Activated CD8-positive, alpha-beta T cell treated with anti-CD3 and anti-CD28 coated beads for 36 hours (primary cell): ENCODE results near the gene NDUFB2. TPM values are rescaled to one million over a fixed set of nuclear protein-coding genes. Genes with fewer than 3 reads are reported as not detected.
"Not testable (repeated sequence)": the region's sequence is repeated elsewhere in the genome, so short reads cannot be mapped to it uniquely, and the experiment has no call there.

Experiments
- ATAC-seq: fragments of 200-7000 bp; cut with Tn5 transposase; one replicate; pipeline ENCODE4 v1.10.0; 2021; ENCODE audit warnings: mild to moderate bottlenecking, moderate library complexity
- CTCF ChIA-PET: fragments of 350-600 bp; sonication (Branson Sonifier 250); formaldehyde crosslinking; loops from one replicate; lab custom pipeline; 2021; ENCODE audit warnings: antibody characterized with exemption; lab: Charles Lee
- POLR2A ChIA-PET: fragments of 350-600 bp; sonication (Branson Sonifier 250); formaldehyde crosslinking; loops from one replicate; lab custom pipeline; 2021; ENCODE audit warnings: antibody characterized with exemption; lab: Charles Lee
- DNase-seq: peaks from one replicate; pipeline ENCODE4 v3.0.0-alpha.2; 2020
- H3K27ac Mint-ChIP-seq: one replicate; pipeline ENCODE4 v1.8.0; 2021; ENCODE audit warnings: mild to moderate bottlenecking, mixed read lengths
- H3K27me3 Mint-ChIP-seq: one replicate; pipeline ENCODE4 v1.8.0; 2021; ENCODE audit warnings: mixed read lengths
- H3K36me3 Mint-ChIP-seq: one replicate; pipeline ENCODE4 v1.8.0; 2021; ENCODE audit warnings: low read depth, mixed read lengths
- H3K4me1 Mint-ChIP-seq: one replicate; pipeline ENCODE4 v1.8.0; 2021; ENCODE audit warnings: low read depth, mixed read lengths
- H3K4me3 Mint-ChIP-seq: one replicate; pipeline ENCODE4 v1.8.0; 2021; ENCODE audit warnings: mild to moderate bottlenecking, moderate library complexity, mixed read lengths
- H3K9me3 Mint-ChIP-seq: one replicate; pipeline ENCODE4 v1.8.0; 2021; ENCODE audit warnings: mixed read lengths
- CTCF ChIP-seq: fragments of 200-600 bp; IDR thresholded peaks from one replicate; pipeline ENCODE4 v1.8.0; 2022; ENCODE audit warnings: antibody characterized with exemption, mild to moderate bottlenecking
- intact Hi-C: fragments of 100-400 bp; cut with micrococcal nuclease; formaldehyde crosslinking; loops from one replicate; pipeline ENCODE4 v1.10.0; 2022
- total RNA-seq, 2 experiments: library from RNA; stranded (reverse); gene quantifications; one replicate each; pipeline ENCODE4 v1.2.3, GENCODE V29; 2021

NDUFB2 gene
- total RNA-seq, 2 experiments from 2014 or later = 159 to 177 TPM

- Mint-ChIP-seq H3K27ac (no peak overlapping the region), H3K27me3 (no peaks in the 10 kb centered on the region), H3K9me3 (no peaks in the 10 kb centered on the region), H3K4me1 (peaks cover 6% of the 10 kb centered on the region), H3K4me3 (no peak overlapping the region), H3K36me3 (no peaks in the 10 kb centered on the region)
- intact Hi-C loops = no loop called here
- ATAC-seq (no peak), DNase-seq (no peak)
- no peak for TF ChIP-seq CTCF
- POLR2A ChIA-PET = interaction anchor here (0.6 kb wide), 1 partner anchor 338 kb away, joined by 3 read pairs; no protein-coding TSS in a partner anchor
- CTCF ChIA-PET = interaction anchor here (0.9 to 2.7 kb wide), 2 partner anchors 15 to 150 kb away, joined by 5 to 19 read pairs; no protein-coding TSS in a partner anchor
These were observed 29.0 kb upstream of the NDUFB2 start for GRCh38 chr7:140667476-140667875.

DNA sequence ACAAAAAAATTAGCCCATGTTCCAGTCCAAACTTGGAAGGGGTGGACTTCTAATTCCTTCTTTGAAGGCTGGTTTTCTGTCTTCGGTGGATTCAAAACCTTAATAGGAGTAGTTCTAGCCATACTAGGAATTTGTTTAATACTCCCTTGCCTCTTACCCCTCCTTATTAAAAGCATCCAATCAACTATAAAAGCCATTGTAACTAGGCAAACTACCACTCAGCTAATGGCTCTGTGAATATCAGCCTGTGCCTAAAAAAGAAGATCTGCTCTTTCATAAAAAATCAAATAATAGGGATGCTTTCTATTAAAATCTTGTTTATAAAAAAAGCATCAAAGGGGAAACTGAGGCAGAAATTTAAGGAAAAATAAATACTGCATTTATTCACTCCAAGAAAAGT lies 27.9 kb upstream of the NDUFB2 start:
- intact Hi-C loops = no loop called here
- ChIA-PET POLR2A (interaction anchor here (1.3 kb wide), 1 partner anchor 28 kb away, joined by 3 read pairs; the partner anchor contains the start of gene NDUFB2), CTCF (interaction anchor here (0.7 to 2.7 kb wide), 4 partner anchors 12 to 152 kb away, joined by 3 to 19 read pairs (median 3); no protein-coding TSS in a partner anchor)
- Mint-ChIP-seq H3K4me1 (peaks cover 8% of the 10 kb centered on the region), H3K9me3 (no peaks in the 10 kb centered on the region), H3K27me3 (no peaks in the 10 kb centered on the region), H3K4me3 (no peak overlapping the region), H3K27ac (no peak overlapping the region), H3K36me3 (no peaks in the 10 kb centered on the region)
- no peak for ATAC-seq
- DNase-seq = no peak
- no peak for TF ChIP-seq CTCF

DNA sequence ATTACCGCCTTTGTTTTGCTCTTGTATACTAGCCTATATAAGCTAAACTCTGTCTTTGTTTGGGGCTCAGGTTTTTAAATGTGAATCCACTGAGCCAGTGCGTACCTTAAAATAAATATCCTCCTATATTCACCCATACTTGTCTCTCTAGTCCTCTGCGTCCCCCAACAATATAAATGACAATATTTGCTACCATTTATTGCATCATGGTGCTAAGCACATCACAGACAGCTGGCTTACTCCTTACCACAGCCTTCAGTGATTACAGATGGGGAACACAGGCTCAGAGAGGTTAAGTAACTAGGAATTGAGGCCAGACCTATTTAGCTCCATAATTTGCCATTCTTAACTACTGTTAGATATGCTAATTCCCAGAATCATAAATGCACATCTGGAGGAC lies 27.2 kb upstream of the NDUFB2 start:
- H3K27me3 Mint-ChIP-seq = no peaks in the 10 kb centered on the region
- H3K4me1 Mint-ChIP-seq = peaks cover 15% of the 10 kb centered on the region
- TF ChIP-seq CTCF = no peak
- POLR2A ChIA-PET = interaction anchor here (1.3 kb wide), 1 partner anchor 27 kb away, joined by 3 read pairs; the partner anchor contains the start of gene NDUFB2
- no peak overlapping the region for H3K27ac Mint-ChIP-seq
- intact Hi-C loops = no loop called here
- no peak for DNase-seq
- no peak overlapping the region for H3K4me3 Mint-ChIP-seq
- no peaks in the 10 kb centered on the region for H3K9me3 Mint-ChIP-seq
- ATAC-seq = no peak
- H3K36me3 Mint-ChIP-seq = no peaks in the 10 kb centered on the region
- CTCF ChIA-PET = interaction anchor here (0.9 to 2.7 kb wide), 4 partner anchors 9 to 153 kb away, joined by 3 to 19 read pairs (median 3); no protein-coding TSS in a partner anchor

DNA sequence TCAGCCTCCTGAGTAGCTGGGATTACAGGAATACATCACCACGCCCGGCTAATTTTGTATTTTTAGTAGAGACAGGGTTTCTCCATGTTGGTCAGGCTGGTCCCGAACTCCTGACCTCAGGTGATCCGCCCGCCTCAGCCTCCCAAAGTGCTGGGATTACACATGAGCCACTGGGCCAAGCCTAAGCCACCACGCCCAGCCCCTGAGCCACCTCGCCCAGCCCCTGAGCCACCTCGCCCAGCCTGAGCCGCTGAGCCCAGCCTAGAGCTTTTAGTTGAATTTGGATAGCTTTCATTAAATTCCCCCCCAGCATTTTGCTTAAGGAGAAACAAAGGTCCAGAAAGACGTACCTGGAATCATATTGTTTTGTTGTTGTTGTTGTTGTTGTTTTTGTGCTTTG lies 26.6 kb upstream of the NDUFB2 start:
- H3K36me3 Mint-ChIP-seq, DNase-seq, intact Hi-C loops, ATAC-seq, H3K4me3 Mint-ChIP-seq, H3K27ac Mint-ChIP-seq, H3K27me3 Mint-ChIP-seq, H3K9me3 Mint-ChIP-seq: not testable (repeated sequence)
- CTCF ChIA-PET = interaction anchor here (1.0 to 2.7 kb wide), 3 partner anchors 10 to 21 kb away, joined by 3 to 19 read pairs (median 3); no protein-coding TSS in a partner anchor
- peaks cover 20% of the 10 kb centered on the region for H3K4me1 Mint-ChIP-seq
- POLR2A ChIA-PET = interaction anchor here (1.3 kb wide), 1 partner anchor 27 kb away, joined by 3 read pairs; the partner anchor contains the start of gene NDUFB2

DNA sequence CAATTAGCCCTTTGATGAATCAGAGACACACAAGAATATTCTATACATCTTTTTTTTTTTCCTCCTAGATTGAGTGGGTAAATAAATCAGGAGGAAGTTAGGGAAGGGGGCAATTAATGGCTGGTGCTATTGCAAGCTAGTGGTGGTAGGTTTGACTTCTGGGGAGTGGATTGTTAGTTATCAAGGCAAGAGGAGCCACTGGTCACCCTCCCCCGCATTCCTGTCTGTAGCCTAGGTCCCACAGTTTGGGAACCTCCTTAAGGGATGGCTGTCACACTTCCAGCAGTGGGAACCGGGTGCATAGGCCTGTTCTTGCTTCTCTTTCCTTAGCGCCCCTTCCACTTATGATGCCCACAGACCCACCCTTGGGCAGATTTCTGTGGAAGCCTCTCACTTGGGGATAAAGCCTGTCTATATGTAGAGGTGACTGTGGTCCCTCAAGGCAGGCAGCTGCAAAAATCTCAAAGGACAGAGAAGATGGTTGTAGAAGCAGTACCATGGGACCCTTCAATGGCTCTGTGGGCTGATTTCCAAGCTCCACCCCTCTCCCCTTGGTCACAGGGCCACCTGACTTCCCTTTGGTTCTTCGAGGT lies 26.1 kb upstream of the NDUFB2 start:
- ChIA-PET CTCF (no interaction called here), POLR2A (no interaction called here)
- Mint-ChIP-seq H3K4me3 (no peak overlapping the region), H3K4me1 (peaks cover 24% of the 10 kb centered on the region), H3K27me3 (no peaks in the 10 kb centered on the region), H3K36me3 (peaks cover 2% of the 10 kb centered on the region), H3K9me3 (no peaks in the 10 kb centered on the region), H3K27ac (no peak overlapping the region)
- intact Hi-C loops = no loop called here
- ATAC-seq = no peak
- no peak for DNase-seq
- no peak for TF ChIP-seq CTCF
